ENCODE results near the gene UBR4.

DNA sequence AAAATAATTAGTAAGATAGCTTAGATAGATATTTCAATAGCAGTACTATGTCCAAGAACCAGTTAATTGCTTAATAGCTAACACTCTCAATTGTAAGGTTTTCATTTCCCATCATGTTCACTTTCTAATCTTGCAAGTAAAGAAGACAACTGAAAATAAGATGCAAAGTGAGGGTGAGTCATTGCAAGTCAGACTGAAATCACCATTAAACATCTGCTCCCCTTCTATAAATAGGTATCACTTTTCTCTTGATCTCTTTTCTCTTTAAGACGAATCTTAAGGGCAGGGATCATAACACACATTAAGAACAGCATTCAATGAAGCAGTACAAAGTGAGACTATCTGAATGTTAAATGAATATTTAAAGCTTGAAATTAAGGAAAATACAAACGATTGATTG, 40.4 kb downstream of the UBR4 start:
- TF ChIP-seq EZH2phosphoT487 (IDR thresholded peaks at IDR 0.05; ENCODE audit: insufficient read depth, low read depth) = no peak
- no peak for TF ChIP-seq EZH2 (IDR thresholded peaks at IDR 0.05; ENCODE audit: insufficient read depth, poor library complexity, severe bottlenecking)

Data from GM23248 (cell line).